Stomach (tissue), 9 donors: ENCODE results near the gene POLR3G. TPM values are rescaled to one million over a fixed set of nuclear protein-coding genes. Genes with fewer than 3 reads are reported as not detected.
A peak's percentile ranks its signal among the peaks of the same experiment; 100 is the strongest.

Experiments
- DNase-seq, 2 donors: peaks; one replicate each; pipeline versions ENCODE4 v3.0.0 to v3.0.0-alpha.2; 2013 to 2019
- H3K27ac ChIP-seq, 5 donors: fragments of 200-600 bp in 4 of 5; sonication (generic) in 4 of 5; one replicate each; pipeline ENCODE4 v1.5.1; 2013 to 2019; ENCODE audit warnings: mild to moderate bottlenecking in 1 of 5, moderate library complexity in 1 of 5
- H3K27me3 ChIP-seq, 3 donors: fragments of 200-600 bp; sonication (generic); one replicate each; pipeline ENCODE4 v1.5.1; 2017 to 2019; ENCODE audit warnings: mixed run types in 1 of 3
- H3K36me3 ChIP-seq, 4 donors: fragments of 200-600 bp; sonication (generic); 1 replicate in 3 of 4; 2 replicates in 1 of 4; pipeline ENCODE4 v1.5.1; 2016 to 2019
- H3K4me1 ChIP-seq, 4 donors: fragments of 200-600 bp; sonication (generic); one replicate each; pipeline ENCODE4 v1.5.1; 2016 to 2019
- H3K4me3 ChIP-seq, 4 donors: fragments of 200-600 bp; sonication (generic) in 3 of 4; one replicate each; pipeline ENCODE4 v1.5.1; 2016 to 2019; ENCODE audit warnings: mild to moderate bottlenecking in 1 of 4
- H3K9me3 ChIP-seq, 4 donors: fragments of 200-600 bp; sonication (generic); one replicate each; pipeline ENCODE4 v1.5.1; 2016 to 2019
- CTCF ChIP-seq, 7 experiments: fragments of 450-650 bp in 4 of 7; fragments of 200-600 bp in 3 of 7; sonication (generic) in 3 of 7; IDR thresholded peaks; one replicate each; pipeline ENCODE4 v1.5.1; 2016 to 2019; ENCODE audit warnings: antibody characterized with exemption in 7 of 7, control low read depth in 2 of 7, mild to moderate bottlenecking in 1 of 7
- EP300 ChIP-seq: sonication (generic); formaldehyde crosslinking; IDR thresholded peaks from one replicate; pipeline ENCODE4 v1.6.1; 2017; ENCODE audit warnings: antibody characterized with exemption
- POLR2A ChIP-seq, 4 donors: fragments of 450-650 bp; IDR thresholded peaks; one replicate each; pipeline ENCODE4 v1.6.1; 2016; ENCODE audit warnings: antibody characterized with exemption in 4 of 4, control low read depth in 2 of 4, mild to moderate bottlenecking in 1 of 4, moderate library complexity in 1 of 4
- POLR2AphosphoS5 ChIP-seq, 3 donors: sonication (generic); formaldehyde crosslinking; IDR thresholded peaks; one replicate each; pipeline ENCODE4 v1.6.1; 2016; ENCODE audit warnings: antibody characterized with exemption in 3 of 3
- WGBS, 5 donors: extraction: QIAGEN DNeasy Blood & Tissue Kit in 3 of 5; methylation state at CpG; one replicate each; pipeline versions ENCODE4 v1.1.5 to v1.1.7; 2013 to 2018; 5-methylcytosine and 5-hydroxymethylcytosine counted together
- intact Hi-C: fragments of 100-400 bp; cut with DNase I; formaldehyde crosslinking; loops from one replicate; pipeline ENCODE4 v1.15.1; 2023; ENCODE audit warnings: low total_unique reads
- polyA plus RNA-seq, 3 donors: library from polyadenylated mRNA; stranded (reverse); fragments of 200-250 nt; gene quantifications; one replicate each; pipeline ENCODE4 v1.2.3, GENCODE V29; 2013
- total RNA-seq, 5 donors: library from RNA; depleted of rRNA; stranded (reverse); fragments of >200 nt; gene quantifications; one replicate each; pipeline versions ENCODE4 v1.1.0 to v1.2.3, GENCODE V29; 2014 to 2016
- donor health status: healthy with polysubstance abuse.
- donor health status: Bipolar disorder and iron deficiency.
- donor health status: healthy.

POLR3G gene
- total and polyA plus RNA-seq, 8 donors: 0.31 to 2.4 (median 1.0) TPM; not detected in 4

GRCh38 chr5:90473396-90474234 lies 1.0 kb upstream of the POLR3G start:
- Histone ChIP-seq H3K36me3 (peaks cover 0 to 4% (median 0%) of the 10 kb centered on the region in 4 donors), H3K4me1 (peaks cover 9 to 44% (median 23%) of the 10 kb centered on the region in 4 donors), H3K9me3 (no peaks in the 10 kb centered on the region), H3K27me3 (no peaks in the 10 kb centered on the region), H3K27ac (peak overlapping the region; percentile 79 to 89 (median 84)), H3K4me3 (peak overlapping the region; percentile 87 to 94 (median 90))
- intact Hi-C loops: no loop called here
- TF ChIP-seq POLR2A (IDR thresholded peaks at IDR 0.05): no peak
- DNase-seq: peak in 1 of 2 donors; percentile 53
- WGBS, 5 donors: 0 to 1% (median 1%) methylated on average over 17 to 56 of the region's 56 CpGs

- H3K4me3 ChIP-seq: peak overlapping the region in 3 of 4 donors; percentile 87 to 94 (median 92)
- peak in 1 of 2 donors; percentile 4 for DNase-seq
- no peak overlapping the region for H3K27ac ChIP-seq
- H3K36me3 ChIP-seq: no peaks in the 10 kb centered on the region
- H3K27me3 ChIP-seq: no peaks in the 10 kb centered on the region
- 60 to 79% (median 69%) methylated on average over 17 of the region's 17 CpGs for whole genome bisulfite sequencing, 5 donors
- no peak for TF ChIP-seq POLR2AphosphoS5 (IDR thresholded peaks at IDR 0.05)
- no peak for TF ChIP-seq EP300
- no peak for TF ChIP-seq CTCF (IDR thresholded peaks at IDR 0.05)
- no peak for TF ChIP-seq POLR2A (IDR thresholded peaks at IDR 0.05)
- H3K9me3 ChIP-seq: no peaks in the 10 kb centered on the region
- intact Hi-C loops: no loop called here
- H3K4me1 ChIP-seq: peaks cover 9 to 44% (median 23%) of the 10 kb centered on the region in 4 donors
Measured at GRCh38 chr5:90475436-90475980, 844 bp downstream of the POLR3G start.

GRCh38 chr5:90476391-90476790 lies 1.7 kb downstream of the POLR3G start:
- H3K4me1 ChIP-seq: peaks cover 9 to 37% (median 22%) of the 10 kb centered on the region in 4 donors
- H3K9me3 ChIP-seq: no peaks in the 10 kb centered on the region
- H3K27ac ChIP-seq: no peak overlapping the region
- H3K4me3 ChIP-seq: no peak overlapping the region
- TF ChIP-seq POLR2AphosphoS5 (IDR thresholded peaks at IDR 0.05) (no peak), CTCF (IDR thresholded peaks at IDR 0.05) (no peak), POLR2A (IDR thresholded peaks at IDR 0.05) (no peak), EP300 (no peak)
- 76 to 89% (median 88%) methylated on average over 3 of the region's 3 CpGs for WGBS, 5 donors
- H3K27me3 ChIP-seq: no peaks in the 10 kb centered on the region
- intact Hi-C loops: no loop called here
- no peak for DNase-seq
- no peaks in the 10 kb centered on the region for H3K36me3 ChIP-seq

- Histone ChIP-seq H3K4me3 (no peak overlapping the region), H3K36me3 (no peaks in the 10 kb centered on the region), H3K4me1 (peaks cover 9 to 30% (median 19%) of the 10 kb centered on the region in 4 donors), H3K27me3 (no peaks in the 10 kb centered on the region), H3K27ac (no peak overlapping the region), H3K9me3 (no peaks in the 10 kb centered on the region)
- no peak for TF ChIP-seq POLR2A (IDR thresholded peaks at IDR 0.05)
- TF ChIP-seq EP300: no peak
- no peak for TF ChIP-seq CTCF (IDR thresholded peaks at IDR 0.05)
- no peak for TF ChIP-seq POLR2AphosphoS5 (IDR thresholded peaks at IDR 0.05)
- WGBS, 5 donors: 58 to 76% (median 70%) methylated on average over 2 of the region's 2 CpGs
- intact Hi-C loops: no loop called here
- peak in 1 of 2 donors; percentile 7 for DNase-seq
Measured at GRCh38 chr5:90477073-90477472, 2.4 kb downstream of the POLR3G start.
